GM18867 (cell line): ENCODE results near the gene CLDN6.
"Not testable (repeated sequence)": the region's sequence is repeated elsewhere in the genome, so short reads cannot be mapped to it uniquely, and the experiment has no call there.

Experiments used
- ATAC-seq: cut with Tn5 transposase; IDR thresholded peaks from one replicate; pipeline ENCODE4 v1.9.1; 2021; ENCODE audit warnings: mild to moderate bottlenecking, moderate library complexity; ENCODE audit not compliant: unreplicated experiment

CLDN6 gene

GRCh38 chr16:3052571-3053329 is 34.8 kb upstream of the CLDN6 start:
- ATAC-seq, result not testable (repeated sequence)

GRCh38 chr16:3051494-3051893 is 33.5 kb upstream of the CLDN6 start:
- no peak for ATAC-seq

GRCh38 chr16:3051009-3051408 is 33.0 kb upstream of the CLDN6 start:
- ATAC-seq, result no peak

- no peak for ATAC-seq
Observed at GRCh38 chr16:3050487-3050886, 32.5 kb upstream of the CLDN6 start.

GRCh38 chr16:3049921-3050481 is 32.0 kb upstream of the CLDN6 start:
- ATAC-seq, result no peak

- ATAC-seq, result no peak
Observed at GRCh38 chr16:3047387-3047720, 29.4 kb upstream of the CLDN6 start.

- ATAC-seq, result no peak
Observed at GRCh38 chr16:3046641-3047386, 28.8 kb upstream of the CLDN6 start.

GRCh38 chr16:3045758-3046640 is 28.0 kb upstream of the CLDN6 start, which contains the start of gene MMP25:
Gene MMP25 (plus strand): TSS chr16:3046561. CDS start chr16:3046918, 357 bp downstream.
- no peak for ATAC-seq

GRCh38 chr16:3044708-3045107 is 26.7 kb upstream of the CLDN6 start:
- no peak for ATAC-seq

- ATAC-seq, result no peak
Observed at GRCh38 chr16:3042376-3042775, 24.4 kb upstream of the CLDN6 start.

- ATAC-seq, result no peak
Observed at GRCh38 chr16:3038896-3039295, 20.9 kb upstream of the CLDN6 start.

GRCh38 chr16:3038256-3038655 is 20.3 kb upstream of the CLDN6 start:
- ATAC-seq, result no peak

- no peak for ATAC-seq
Observed at GRCh38 chr16:3036726-3037315, 18.8 kb upstream of the CLDN6 start, which contains the start of gene BICDL2. Gene BICDL2 (minus strand): TSS chr16:3036944. CDS start chr16:3035496, 1,448 bp downstream.

GRCh38 chr16:3035972-3036725 is 18.2 kb upstream of the CLDN6 start:
- no peak for ATAC-seq

GRCh38 chr16:3035289-3035971 is 17.4 kb upstream of the CLDN6 start:
- ATAC-seq, result no peak

- ATAC-seq, result no peak
Observed at GRCh38 chr16:3032624-3033023, 14.6 kb upstream of the CLDN6 start.

- no peak for ATAC-seq
Observed at GRCh38 chr16:3030222-3031212, 12.5 kb upstream of the CLDN6 start.
